ENCODE measurements around the gene DUSP3.
"Not testable (repeated sequence)": the region's sequence is repeated elsewhere in the genome, so short reads cannot be mapped to it uniquely, and the experiment has no call there.

GRCh38 chr17:43798024-43798423 is 19.2 kb upstream of the DUSP3 start:
- TF ChIP-seq, protein P1, sequence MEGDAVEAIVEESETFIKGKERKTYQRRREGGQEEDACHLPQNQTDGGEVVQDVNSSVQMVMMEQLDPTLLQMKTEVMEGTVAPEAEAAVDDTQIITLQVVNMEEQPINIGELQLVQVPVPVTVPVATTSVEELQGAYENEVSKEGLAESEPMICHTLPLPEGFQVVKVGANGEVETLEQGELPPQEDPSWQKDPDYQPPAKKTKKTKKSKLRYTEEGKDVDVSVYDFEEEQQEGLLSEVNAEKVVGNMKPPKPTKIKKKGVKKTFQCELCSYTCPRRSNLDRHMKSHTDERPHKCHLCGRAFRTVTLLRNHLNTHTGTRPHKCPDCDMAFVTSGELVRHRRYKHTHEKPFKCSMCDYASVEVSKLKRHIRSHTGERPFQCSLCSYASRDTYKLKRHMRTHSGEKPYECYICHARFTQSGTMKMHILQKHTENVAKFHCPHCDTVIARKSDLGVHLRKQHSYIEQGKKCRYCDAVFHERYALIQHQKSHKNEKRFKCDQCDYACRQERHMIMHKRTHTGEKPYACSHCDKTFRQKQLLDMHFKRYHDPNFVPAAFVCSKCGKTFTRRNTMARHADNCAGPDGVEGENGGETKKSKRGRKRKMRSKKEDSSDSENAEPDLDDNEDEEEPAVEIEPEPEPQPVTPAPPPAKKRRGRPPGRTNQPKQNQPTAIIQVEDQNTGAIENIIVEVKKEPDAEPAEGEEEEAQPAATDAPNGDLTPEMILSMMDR (IDR thresholded peaks at IDR 0.05) = not testable (repeated sequence)
- TF ChIP-seq POLR2A, EP300 (IDR thresholded peaks at IDR 0.05): not testable (repeated sequence)

Measured in tibial nerve (tissue), 4 donors.